HT1080 (cell line): ENCODE measurements around the gene TRIM9. TPM values are rescaled to one million over a fixed set of nuclear protein-coding genes. Genes with fewer than 3 reads are reported as not detected.

ENCODE experiments used
- DNase-seq: peaks from one replicate; pipeline ENCODE4 v3.0.0-alpha.2; 2015; ENCODE audit warnings: low read depth
- total RNA-seq: library from RNA; depleted of rRNA; stranded (reverse); fragments of >200 nt; shearing (Covaris generic); gene quantifications from 2 replicates; pipeline ENCODE4 v1.2.3, GENCODE V29; 2014; rRNA removed

TRIM9 gene
- total RNA-seq, 1 experiment from 2014 or later: 1.8 TPM

DNA sequence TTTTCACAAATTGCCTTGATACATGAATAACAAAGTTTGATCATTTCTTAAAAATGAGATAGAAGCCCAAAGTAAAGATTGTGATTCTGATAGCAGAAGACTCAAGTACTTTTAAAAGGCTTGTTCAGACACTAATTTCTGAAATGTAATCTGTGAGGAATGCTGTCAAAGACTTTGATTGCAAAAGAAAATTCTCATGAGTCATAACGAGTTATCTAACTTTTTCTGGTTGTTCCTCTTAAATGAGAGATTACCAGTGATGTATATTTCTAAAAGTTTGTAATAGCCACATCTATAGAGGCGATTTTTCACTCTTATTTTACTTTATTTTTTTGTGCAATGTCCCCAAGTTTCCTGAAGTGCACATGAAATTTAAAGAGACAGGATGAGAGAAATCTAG, 157.6 kb downstream of the TRIM9 start:
- peak; percentile 44 for DNase-seq

- no peak for DNase-seq
Observed at GRCh38 chr14:50936882-50937281, 158.0 kb downstream of the TRIM9 start.

DNA sequence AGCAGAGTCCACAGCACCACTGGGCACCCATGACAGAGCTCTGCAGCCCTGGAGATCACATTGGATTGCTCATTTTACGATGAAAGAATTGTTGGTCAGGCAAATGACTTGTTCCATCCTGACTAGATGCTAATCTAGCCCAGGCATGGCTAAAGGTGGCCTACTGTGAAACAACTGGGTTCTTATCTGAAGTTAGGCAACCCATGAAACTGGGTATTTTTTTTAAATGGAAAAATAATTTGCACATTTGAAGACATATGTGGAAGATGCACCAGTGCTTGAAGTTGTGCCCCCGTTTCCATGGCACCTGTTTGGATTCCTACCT, 158.9 kb downstream of the TRIM9 start:
- no peak for DNase-seq

- no peak for DNase-seq
Observed at GRCh38 chr14:50935126-50936015, 159.5 kb downstream of the TRIM9 start.

DNA sequence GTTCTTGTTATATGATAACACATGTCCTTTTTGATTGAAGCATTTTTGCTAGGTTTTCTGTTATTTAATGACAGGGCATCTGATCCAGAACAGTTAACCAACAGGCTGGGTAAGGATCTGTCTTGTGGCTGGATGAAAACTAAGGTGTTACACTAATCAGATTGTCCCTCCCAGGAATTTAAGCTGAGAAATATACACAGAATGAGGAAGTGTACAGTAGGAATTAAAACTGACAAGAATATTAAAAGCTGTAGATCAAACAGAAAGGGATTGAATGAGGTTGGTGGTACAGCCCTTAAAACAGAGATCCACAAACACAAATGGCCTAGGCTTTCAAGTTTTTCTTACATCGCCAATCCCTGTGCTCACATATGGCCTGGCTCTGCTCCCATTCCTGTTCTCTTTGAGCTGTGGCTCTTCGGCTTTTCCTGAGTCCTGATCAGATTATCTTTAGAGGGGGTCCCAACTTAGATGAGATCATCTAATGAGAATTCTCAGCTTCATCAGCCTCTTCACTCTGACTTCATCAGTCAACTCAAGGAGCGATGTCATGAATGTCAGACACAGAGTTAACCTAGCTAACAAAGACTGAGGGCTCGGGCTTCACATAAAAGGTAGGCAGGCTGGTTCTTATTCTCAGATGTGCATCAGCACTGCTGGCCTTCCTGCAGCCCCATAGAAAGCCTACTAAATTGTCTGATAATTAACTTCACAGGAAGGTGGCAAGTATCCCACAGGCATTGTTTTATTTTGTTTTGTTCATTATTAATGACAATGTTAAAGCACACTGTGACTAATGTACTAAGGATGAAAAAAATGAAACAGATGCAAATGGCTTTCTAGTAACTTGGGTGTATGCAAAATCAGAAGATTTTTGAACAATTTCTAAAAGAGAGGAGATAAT, 162.1 kb downstream of the TRIM9 start:
- DNase-seq: no peak

- DNase-seq: no peak
Observed at GRCh38 chr14:50932156-50932555, 162.7 kb downstream of the TRIM9 start.

DNA sequence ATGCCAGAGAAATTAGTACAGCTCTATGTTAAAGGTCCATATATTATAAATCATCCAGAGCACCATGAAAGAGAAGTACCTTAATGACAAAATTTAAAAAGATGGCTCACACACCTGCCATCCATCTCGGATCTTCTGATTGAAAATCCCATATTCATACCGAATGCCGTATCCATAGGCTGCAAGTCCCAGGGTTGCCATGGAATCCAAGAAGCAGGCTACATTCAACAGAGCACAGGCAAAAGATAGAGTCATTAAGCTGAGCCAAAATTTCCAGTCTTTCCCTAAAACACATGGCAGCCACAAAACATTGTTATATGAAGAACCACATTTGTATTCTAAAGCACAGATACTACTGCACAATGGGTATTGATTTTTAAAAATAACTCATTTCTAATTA, 163.3 kb downstream of the TRIM9 start:
- DNase-seq: no peak

DNA sequence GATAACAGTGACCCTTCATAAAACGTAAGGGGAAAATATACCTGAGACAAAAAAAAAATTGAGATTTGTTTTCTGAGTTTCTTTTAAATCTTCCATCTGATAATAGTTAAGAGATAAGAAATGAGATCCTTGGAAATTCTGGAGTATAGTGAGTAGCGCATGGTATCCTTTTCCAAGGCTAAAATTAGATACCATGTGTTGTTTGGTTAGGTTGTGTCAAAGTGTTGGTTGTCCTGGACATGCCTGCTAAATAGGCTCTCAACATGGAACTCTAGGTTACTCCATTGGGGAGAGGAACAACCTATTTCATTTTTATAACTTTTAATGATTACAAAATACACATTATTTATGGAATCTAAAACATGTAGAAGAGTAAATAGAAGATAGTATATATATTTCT, 165.4 kb downstream of the TRIM9 start:
- no peak for DNase-seq

GRCh38 chr14:50928002-50928635, 166.8 kb downstream of the TRIM9 start:
- no peak for DNase-seq

- DNase-seq: no peak
Observed at GRCh38 chr14:50926851-50927386, 168.0 kb downstream of the TRIM9 start.

Other genes with a start within 250 kb of the TRIM9 start
- gene ABHD12B, start 223.1 kb downstream of the TRIM9 start, total RNA-seq: not detected in 2 replicates
- 105 and 106 TPM in 2 replicates for gene PYGL, start 150.6 kb downstream of the TRIM9 start, total RNA-seq
- gene TMX1, start 145.1 kb upstream of the TRIM9 start, total RNA-seq: 61.5 and 62.8 TPM in 2 replicates